ENCODE data around the gene SERPINA7.
"Not testable (repeated sequence)": the region's sequence is repeated elsewhere in the genome, so short reads cannot be mapped to it uniquely, and the experiment has no call there.

SERPINA7 gene, protein sequence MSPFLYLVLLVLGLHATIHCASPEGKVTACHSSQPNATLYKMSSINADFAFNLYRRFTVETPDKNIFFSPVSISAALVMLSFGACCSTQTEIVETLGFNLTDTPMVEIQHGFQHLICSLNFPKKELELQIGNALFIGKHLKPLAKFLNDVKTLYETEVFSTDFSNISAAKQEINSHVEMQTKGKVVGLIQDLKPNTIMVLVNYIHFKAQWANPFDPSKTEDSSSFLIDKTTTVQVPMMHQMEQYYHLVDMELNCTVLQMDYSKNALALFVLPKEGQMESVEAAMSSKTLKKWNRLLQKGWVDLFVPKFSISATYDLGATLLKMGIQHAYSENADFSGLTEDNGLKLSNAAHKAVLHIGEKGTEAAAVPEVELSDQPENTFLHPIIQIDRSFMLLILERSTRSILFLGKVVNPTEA

GRCh38 chrX:106038625-106039024 is at the start of gene SERPINA7:
Gene SERPINA7, minus strand, starts transcription at chrX:106038727. Its CDS starts 1,669 bp downstream, at chrX:106037058.
- no peak for DNase-seq (ENCODE audit: low read depth)

DNA sequence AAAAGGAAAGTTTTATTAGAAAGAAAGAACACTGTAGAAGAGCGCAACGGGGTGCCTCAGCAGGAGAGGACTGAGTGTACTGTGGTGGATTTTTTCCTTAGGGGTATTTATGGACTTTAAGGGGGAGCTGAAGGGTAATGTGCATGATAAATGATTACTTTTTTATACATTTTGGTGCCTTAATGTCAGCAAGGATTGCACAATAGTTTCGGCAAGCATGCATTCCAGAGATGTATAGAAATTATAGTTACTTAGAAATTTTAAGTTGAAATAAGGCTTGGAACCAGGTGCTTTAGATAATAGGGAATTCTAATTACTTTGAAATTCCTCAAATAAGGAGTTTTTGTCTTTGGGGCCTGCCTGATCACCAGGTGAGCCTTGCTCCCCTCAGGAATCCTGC is 30.5 kb upstream of the SERPINA7 start:
- DNase-seq (ENCODE audit: low read depth), result no peak

- DNase-seq (ENCODE audit: low read depth), result no peak
Observed at GRCh38 chrX:106050054-106050453, 11.5 kb upstream of the SERPINA7 start.

DNA sequence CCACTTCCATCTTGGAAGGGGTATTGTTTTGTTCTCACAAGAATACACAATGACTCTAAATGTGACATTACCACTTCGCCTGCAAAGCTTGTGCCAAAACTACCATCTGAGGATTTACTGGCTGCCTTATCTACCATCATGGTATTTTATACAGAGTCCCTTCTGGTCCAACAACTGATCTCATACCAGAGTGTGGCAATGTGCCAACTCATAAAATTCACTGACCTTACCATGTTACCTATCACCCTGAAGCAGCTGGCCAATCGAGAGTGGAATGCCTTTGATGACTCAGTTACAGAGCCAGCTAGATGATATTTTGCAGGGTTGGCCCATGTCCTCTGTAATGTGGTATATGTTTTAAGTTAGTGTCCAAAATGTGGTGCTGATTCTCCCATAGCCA is 3.8 kb upstream of the SERPINA7 start:
- DNase-seq (ENCODE audit: low read depth), result no peak

DNA sequence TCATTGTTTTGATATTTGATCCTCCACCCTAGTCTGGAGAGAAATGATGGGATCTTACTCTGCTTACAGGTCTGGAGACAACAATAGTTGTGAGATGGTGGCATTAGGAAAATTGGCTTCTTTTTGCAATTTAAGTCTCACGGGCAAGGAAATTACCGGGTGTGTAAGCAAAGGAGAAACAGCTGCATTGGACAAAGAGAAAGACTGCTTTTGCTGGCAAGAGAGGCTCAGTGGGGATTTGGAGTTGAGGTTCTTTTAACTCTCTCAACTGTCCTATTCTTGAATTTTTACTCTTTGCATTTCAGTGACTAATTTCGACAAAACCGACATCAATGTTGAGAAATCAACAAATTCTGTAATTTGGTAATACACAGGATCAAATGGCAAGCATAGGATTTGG is 2.3 kb upstream of the SERPINA7 start:
- DNase-seq (ENCODE audit: low read depth), result no peak

- no peak for DNase-seq (ENCODE audit: low read depth)
Observed at GRCh38 chrX:106039920-106040319, 1.4 kb upstream of the SERPINA7 start.

- DNase-seq (ENCODE audit: low read depth), result no peak
Observed at GRCh38 chrX:106037835-106038473, 573 bp downstream of the SERPINA7 start.

DNA sequence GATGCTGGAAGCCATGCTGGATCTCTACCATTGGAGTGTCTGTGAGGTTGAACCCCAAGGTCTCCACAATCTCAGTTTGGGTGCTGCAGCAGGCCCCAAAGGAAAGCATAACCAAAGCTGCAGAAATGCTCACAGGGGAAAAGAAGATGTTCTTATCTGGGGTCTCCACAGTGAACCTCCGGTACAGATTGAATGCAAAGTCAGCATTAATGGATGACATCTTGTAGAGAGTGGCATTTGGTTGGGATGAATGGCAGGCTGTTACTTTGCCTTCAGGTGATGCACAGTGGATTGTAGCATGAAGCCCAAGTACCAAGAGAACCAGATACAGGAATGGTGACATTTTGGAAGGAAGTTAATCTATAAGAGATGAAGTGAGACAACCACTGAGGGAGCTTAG is 1.8 kb downstream of the SERPINA7 start:
- DNase-seq (ENCODE audit: low read depth), result no peak

GRCh38 chrX:106035064-106035463 is 3.5 kb downstream of the SERPINA7 start:
- DNase-seq (ENCODE audit: low read depth), result no peak

DNA sequence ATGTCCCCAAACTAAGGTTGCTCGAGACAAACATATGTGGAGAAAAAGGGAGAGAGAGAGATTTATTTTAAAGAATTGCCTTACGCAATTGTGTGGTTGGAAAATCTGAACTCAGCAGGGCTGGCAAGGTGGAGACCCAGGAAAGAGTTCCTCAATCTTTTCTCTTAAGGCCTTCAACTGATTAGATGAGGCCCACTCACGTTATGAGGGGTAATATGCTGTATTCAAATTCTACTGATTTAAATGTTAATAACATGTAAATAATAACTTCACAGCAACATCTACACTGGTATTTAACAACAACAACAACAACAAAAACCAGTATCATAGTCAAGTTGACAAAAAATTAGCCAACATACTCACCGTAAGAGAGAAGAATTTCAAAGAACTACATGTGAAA is 14.6 kb downstream of the SERPINA7 start:
- DNase-seq (ENCODE audit: low read depth), result no peak

DNA sequence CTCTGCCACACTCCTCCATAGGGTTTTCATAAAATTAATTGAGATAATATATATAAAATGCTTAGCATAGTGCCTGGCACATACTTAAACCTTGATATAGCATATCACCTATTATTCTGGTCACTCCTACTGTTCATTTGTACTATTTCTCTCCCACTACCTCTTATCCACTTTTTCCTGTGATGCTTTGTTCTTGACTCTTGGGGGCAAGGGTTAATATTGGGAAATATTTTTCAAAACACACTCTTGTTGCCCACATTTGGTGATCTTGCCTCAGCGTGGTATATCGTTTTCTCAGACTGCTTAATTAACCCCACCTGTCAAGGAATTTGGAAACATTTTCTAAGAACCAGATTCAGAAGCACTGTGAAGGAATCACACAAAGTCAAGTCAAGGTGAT is 16.3 kb downstream of the SERPINA7 start:
- DNase-seq (ENCODE audit: low read depth), result no peak

- DNase-seq (ENCODE audit: low read depth), result no peak
Observed at GRCh38 chrX:106014119-106014775, 24.3 kb downstream of the SERPINA7 start.

DNA sequence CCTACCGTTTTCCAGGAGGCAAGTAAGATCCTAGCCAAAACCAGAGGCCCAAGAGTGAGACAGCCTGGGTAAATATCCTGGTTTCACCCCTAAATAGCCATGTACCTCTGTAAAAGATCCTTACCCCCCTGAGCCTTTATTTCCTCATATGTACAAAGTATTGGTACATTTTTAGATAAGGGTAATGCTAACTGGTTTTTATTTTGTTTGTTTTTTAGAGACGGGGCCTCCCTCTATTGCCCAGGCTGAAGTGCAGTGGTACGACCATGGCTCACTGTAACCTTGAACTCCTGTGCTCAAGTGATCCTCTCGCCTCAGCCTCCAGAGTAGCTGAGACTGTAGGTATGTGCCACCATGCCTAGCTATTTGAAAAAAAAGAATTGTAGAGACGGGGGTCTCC is 29.4 kb downstream of the SERPINA7 start:
- DNase-seq (ENCODE audit: low read depth), result no peak

DNA sequence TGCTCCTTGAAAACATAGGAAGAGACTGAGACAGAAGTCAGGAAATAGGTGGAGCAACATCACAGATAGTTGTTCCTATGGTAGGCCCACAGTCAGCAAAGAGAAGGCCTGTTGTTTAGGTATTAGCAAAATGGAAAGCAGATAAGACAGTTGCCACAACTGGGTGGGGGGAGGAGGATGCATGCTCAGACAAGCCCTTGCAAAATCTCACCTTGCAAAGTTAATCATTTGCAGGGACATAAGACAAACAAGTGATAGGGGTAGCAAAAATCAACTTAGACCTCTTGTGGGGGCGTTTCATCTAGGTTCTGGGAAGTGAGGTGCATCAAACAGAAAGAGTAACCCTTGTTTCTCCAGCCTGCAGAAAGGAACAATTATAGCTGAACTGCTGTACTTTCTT is 30.7 kb downstream of the SERPINA7 start:
- DNase-seq (ENCODE audit: low read depth), result no peak

DNA sequence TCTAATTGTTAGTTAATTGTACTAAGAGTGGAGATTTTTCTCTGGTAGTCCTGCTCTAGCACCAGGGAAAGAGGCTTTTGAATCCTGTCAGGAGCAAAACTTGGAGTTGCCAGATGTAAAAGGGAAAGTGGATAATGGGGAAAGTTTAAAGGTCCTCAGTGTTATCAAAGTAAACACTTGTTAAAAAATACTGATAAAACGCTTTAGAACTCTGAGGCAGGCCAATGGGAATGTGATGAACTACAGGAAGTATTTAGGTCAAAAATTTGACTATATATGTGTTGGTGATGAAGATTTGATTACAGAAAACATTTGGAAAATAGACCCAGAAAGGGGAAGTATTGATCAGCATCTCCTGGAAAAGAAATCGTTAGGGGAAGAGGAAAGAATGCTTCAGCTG is 32.8 kb downstream of the SERPINA7 start:
- no peak for DNase-seq (ENCODE audit: low read depth)

GRCh38 chrX:106000609-106001008 is 37.9 kb downstream of the SERPINA7 start:
- DNase-seq (ENCODE audit: low read depth), result not testable (repeated sequence)

DNA sequence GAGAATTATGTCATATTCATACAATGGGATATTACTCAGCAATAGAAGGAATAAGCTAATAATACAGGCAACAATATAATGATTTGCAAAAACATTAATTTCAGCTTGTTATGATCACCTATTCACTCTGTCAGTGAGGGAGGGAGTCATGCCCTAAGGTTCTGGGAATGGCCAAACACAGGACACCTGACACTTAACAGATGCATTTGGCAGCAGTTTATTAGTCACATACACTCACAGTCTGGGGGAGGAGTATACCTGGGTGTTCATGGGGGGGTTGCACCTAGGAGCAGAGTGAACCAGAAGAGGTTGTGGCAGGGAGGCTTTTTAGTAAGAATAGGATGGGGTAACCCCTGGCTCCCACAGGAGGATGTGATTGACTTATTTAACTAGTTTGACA is 38.3 kb downstream of the SERPINA7 start:
- no peak for DNase-seq (ENCODE audit: low read depth)

GRCh38 chrX:105999294-105999693 is 39.2 kb downstream of the SERPINA7 start:
- DNase-seq (ENCODE audit: low read depth), result no peak

- DNase-seq (ENCODE audit: low read depth), result not testable (repeated sequence)
Observed at GRCh38 chrX:105988487-105988886, 50.0 kb downstream of the SERPINA7 start.
